CD14-positive monocyte (primary cell): ENCODE results near the gene CSGALNACT2. TPM values are rescaled to one million over a fixed set of nuclear protein-coding genes. Genes with fewer than 3 reads are reported as not detected.

ENCODE experiments used
- DNase-seq, 3 donors: peaks; one replicate each; pipeline ENCODE4 v3.0.0-alpha.2; 2011 to 2022
- H2AFZ ChIP-seq: 2 replicates; pipeline ENCODE4 v1.6.0; 2012; ENCODE audit warnings: mild to moderate bottlenecking, low read depth, low read length, inconsistent platforms; ENCODE audit not compliant: insufficient read depth, poor library complexity, severe bottlenecking
- H3K27ac ChIP-seq, 2 donors: 1 replicate in 1 of 2; 2 replicates in 1 of 2; pipeline ENCODE4 v1.5.1; 2012 to 2013; ENCODE audit warnings: low read length in 2 of 2, control low read depth in 1 of 2, inconsistent platforms in 1 of 2, low read depth in 1 of 2, mild to moderate bottlenecking in 1 of 2
- H3K27me3 ChIP-seq, 2 donors: one replicate each; pipeline versions ENCODE4 v1.6.0 to v1.6.1; 2011 to 2013; ENCODE audit warnings: low read length in 2 of 2; ENCODE audit not compliant: control insufficient read depth in 2 of 2, insufficient read depth in 2 of 2
- H3K36me3 ChIP-seq, 2 donors: replicated peaks in 1 of 2; 1 replicate in 1 of 2; 2 replicates in 1 of 2; pipeline versions ENCODE4 v1.5.1 to v1.6.1; 2012 to 2013; ENCODE audit warnings: low read length in 2 of 2, control low read depth in 1 of 2, inconsistent platforms in 1 of 2, mild to moderate bottlenecking in 1 of 2; ENCODE audit not compliant: insufficient read depth in 2 of 2, control insufficient read depth in 1 of 2
- H3K4me1 ChIP-seq, 2 donors: 1 replicate in 1 of 2; 2 replicates in 1 of 2; pipeline versions ENCODE4 v1.5.1 to v1.6.1; 2012 to 2013; ENCODE audit warnings: low read length in 2 of 2, control low read depth in 1 of 2, inconsistent platforms in 1 of 2, mild to moderate bottlenecking in 1 of 2, moderate library complexity in 1 of 2; ENCODE audit not compliant: insufficient read depth in 2 of 2, control insufficient read depth in 1 of 2
- H3K4me2 ChIP-seq: replicated peaks from 2 replicates; pipeline ENCODE3; 2012; ENCODE audit warnings: low read length, moderate library complexity, mild to moderate bottlenecking; ENCODE audit not compliant: poor library complexity, severe bottlenecking; ENCODE audit errors: extremely low read depth
- H3K4me3 ChIP-seq, 3 experiments: fragments of 200-600 bp in 1 of 3; sonication (generic) in 1 of 3; replicated peaks in 1 of 3; 1 replicate in 2 of 3; 2 replicates in 1 of 3; pipeline ENCODE4 v1.5.1; 2011 to 2013; ENCODE audit warnings: low read length in 3 of 3, mild to moderate bottlenecking in 3 of 3, control low read depth in 2 of 3, low read depth in 2 of 3, inconsistent platforms in 1 of 3, moderate library complexity in 1 of 3
- H3K79me2 ChIP-seq: 2 replicates; pipeline ENCODE4 v1.6.0; 2012; ENCODE audit warnings: mild to moderate bottlenecking, control low read depth, inconsistent platforms, low read length, moderate library complexity; ENCODE audit not compliant: insufficient read depth
- H3K9ac ChIP-seq: 2 replicates; pipeline ENCODE4 v1.6.0; 2017; ENCODE audit warnings: low read length, mild to moderate bottlenecking; ENCODE audit not compliant: insufficient read depth, poor library complexity, severe bottlenecking
- H3K9me3 ChIP-seq, 2 donors: replicated peaks in 1 of 2; 1 replicate in 1 of 2; 2 replicates in 1 of 2; pipeline versions ENCODE4 v1.5.1 to v1.6.1; 2012 to 2013; ENCODE audit warnings: low read length in 2 of 2, control low read depth in 1 of 2; ENCODE audit not compliant: control insufficient read depth in 1 of 2, insufficient read depth in 1 of 2
- H4K20me1 ChIP-seq: 2 replicates; pipeline ENCODE4 v1.6.0; 2012; ENCODE audit warnings: mild to moderate bottlenecking, low read length, control low read depth, moderate library complexity; ENCODE audit not compliant: insufficient read depth
- H3K27ac Mint-ChIP-seq, 7 donors: one replicate each; pipeline ENCODE4 v1.8.0; 2020; ENCODE audit warnings: mild to moderate bottlenecking in 7 of 7, mixed read lengths in 7 of 7, moderate library complexity in 6 of 7, inconsistent platforms in 2 of 7
- H3K27me3 Mint-ChIP-seq, 3 donors: one replicate each; pipeline ENCODE4 v1.8.0; 2021 to 2022; ENCODE audit warnings: low read depth in 3 of 3, mild to moderate bottlenecking in 3 of 3, mixed read lengths in 3 of 3, moderate library complexity in 3 of 3, inconsistent platforms in 1 of 3
- H3K36me3 Mint-ChIP-seq, 2 donors: one replicate each; pipeline ENCODE4 v1.8.0; 2020; ENCODE audit warnings: mixed read lengths in 2 of 2, inconsistent platforms in 1 of 2, mild to moderate bottlenecking in 1 of 2
- H3K4me1 Mint-ChIP-seq: one replicate; pipeline ENCODE4 v1.8.0; 2020; ENCODE audit warnings: mild to moderate bottlenecking, mixed read lengths
- H3K4me3 Mint-ChIP-seq, 2 donors: one replicate each; pipeline ENCODE4 v1.8.0; 2020; ENCODE audit warnings: mild to moderate bottlenecking in 2 of 2, mixed read lengths in 2 of 2, moderate library complexity in 1 of 2
- H3K9me3 Mint-ChIP-seq, 7 donors: one replicate each; pipeline ENCODE4 v1.8.0; 2020 to 2022; ENCODE audit warnings: mixed read lengths in 7 of 7, mild to moderate bottlenecking in 6 of 7, moderate library complexity in 6 of 7, inconsistent platforms in 2 of 7
- WGBS: methylation state at CpG from one replicate; pipeline ENCODE4 v1.1.5; 2013; ENCODE audit warnings: missing lambda C conversion rate; ENCODE audit not compliant: insufficient coverage; 5-methylcytosine and 5-hydroxymethylcytosine counted together
- intact Hi-C, 2 donors: fragments of 100-400 bp; cut with micrococcal nuclease; formaldehyde crosslinking; loops; one replicate each; pipeline versions ENCODE4 v1.15.0 to v1.15.1; 2023
- polyA plus RNA-seq, 3 donors: library from polyadenylated mRNA; depleted of rRNA in 1 of 3; unstranded in 2 of 3; stranded (reverse) in 1 of 3; fragments of 300-500 nt in 2 of 3; fragments of >200 nt in 1 of 3; fragmentation: Illumina TruSeq in 2 of 3; gene quantifications; 1 replicate in 2 of 3; 2 replicates in 1 of 3; pipeline ENCODE4 v1.2.3, GENCODE V29; 2012 to 2021
- TF ChIP-seq, protein P1 (sequence below): fragments of 200-600 bp; IDR thresholded peaks from one replicate; pipeline ENCODE4 v1.8.0; 2022; ENCODE audit warnings: antibody characterized with exemption, mild to moderate bottlenecking

CSGALNACT2 gene
- polyA plus RNA-seq, 3 donors: 43.7 to 80.1 (median 48.2) TPM

DNA sequence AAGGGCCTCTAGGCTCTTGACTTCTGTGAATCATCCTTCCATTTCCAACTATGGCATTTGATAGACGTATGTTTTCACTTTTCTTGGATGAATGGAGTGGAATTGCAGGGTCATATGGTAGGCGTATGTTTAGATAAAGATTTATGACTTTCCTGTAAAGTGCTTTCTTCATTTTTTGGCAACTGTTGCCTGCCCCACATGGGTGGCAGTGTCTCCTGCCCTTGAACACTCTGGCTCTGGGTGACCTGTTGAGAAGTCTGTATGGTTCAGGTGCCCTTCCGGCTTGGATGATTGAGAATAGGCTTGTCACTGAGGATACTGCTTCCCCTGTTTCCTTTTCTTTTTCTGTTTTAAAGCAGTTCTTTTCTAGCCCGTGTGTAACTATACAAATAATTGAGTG is 38.3 kb upstream of the CSGALNACT2 start:
- Mint-ChIP-seq H3K27ac (no peak overlapping the region), H3K4me3 (no peak overlapping the region), H3K9me3 (no peaks in the 10 kb centered on the region), H3K36me3 (peaks cover 3 to 5% of the 10 kb centered on the region in 2 donors), H3K27me3 (peaks cover 25 to 37% (median 30%) of the 10 kb centered on the region in 3 donors), H3K4me1 (peaks cover 3% of the 10 kb centered on the region)
- no peak overlapping the region for H3K27ac ChIP-seq
- TF ChIP-seq, protein P1, sequence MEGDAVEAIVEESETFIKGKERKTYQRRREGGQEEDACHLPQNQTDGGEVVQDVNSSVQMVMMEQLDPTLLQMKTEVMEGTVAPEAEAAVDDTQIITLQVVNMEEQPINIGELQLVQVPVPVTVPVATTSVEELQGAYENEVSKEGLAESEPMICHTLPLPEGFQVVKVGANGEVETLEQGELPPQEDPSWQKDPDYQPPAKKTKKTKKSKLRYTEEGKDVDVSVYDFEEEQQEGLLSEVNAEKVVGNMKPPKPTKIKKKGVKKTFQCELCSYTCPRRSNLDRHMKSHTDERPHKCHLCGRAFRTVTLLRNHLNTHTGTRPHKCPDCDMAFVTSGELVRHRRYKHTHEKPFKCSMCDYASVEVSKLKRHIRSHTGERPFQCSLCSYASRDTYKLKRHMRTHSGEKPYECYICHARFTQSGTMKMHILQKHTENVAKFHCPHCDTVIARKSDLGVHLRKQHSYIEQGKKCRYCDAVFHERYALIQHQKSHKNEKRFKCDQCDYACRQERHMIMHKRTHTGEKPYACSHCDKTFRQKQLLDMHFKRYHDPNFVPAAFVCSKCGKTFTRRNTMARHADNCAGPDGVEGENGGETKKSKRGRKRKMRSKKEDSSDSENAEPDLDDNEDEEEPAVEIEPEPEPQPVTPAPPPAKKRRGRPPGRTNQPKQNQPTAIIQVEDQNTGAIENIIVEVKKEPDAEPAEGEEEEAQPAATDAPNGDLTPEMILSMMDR: no peak
- no peak overlapping the region for H2AFZ ChIP-seq
- H3K36me3 ChIP-seq: no peaks in the 10 kb centered on the region
- H3K4me3 ChIP-seq: no peak overlapping the region
- H4K20me1 ChIP-seq: no peaks in the 10 kb centered on the region
- H3K27me3 ChIP-seq: peaks cover 0 to 19% of the 10 kb centered on the region in 2 donors
- peaks cover 6% of the 10 kb centered on the region in 2 donors for H3K4me1 ChIP-seq
- H3K79me2 ChIP-seq: no peaks in the 10 kb centered on the region
- intact Hi-C loops: no loop called here
- WGBS: 86% methylated on average over 1 of the region's 4 CpGs
- no peaks in the 10 kb centered on the region for H3K9me3 ChIP-seq
- no peak overlapping the region for H3K4me2 ChIP-seq
- no peak for DNase-seq
- no peak overlapping the region for H3K9ac ChIP-seq

DNA sequence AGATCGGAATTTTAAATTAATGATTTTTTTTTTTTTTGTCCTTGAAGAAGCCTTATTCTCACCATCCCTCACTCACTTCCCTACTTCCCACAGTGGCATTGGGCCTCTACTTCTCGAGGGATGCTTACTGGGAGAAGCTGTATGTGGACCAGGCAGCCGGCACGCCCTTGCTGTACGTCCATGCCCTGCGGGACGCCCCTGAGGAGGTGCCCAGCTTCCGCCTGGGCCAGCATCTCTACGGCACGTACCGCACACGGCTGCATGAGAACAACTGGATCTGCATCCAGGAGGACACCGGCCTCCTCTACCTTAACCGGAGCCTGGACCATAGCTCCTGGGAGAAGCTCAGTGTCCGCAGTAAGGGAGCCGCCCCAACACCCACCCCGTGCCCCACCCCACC is 37.9 kb upstream of the CSGALNACT2 start:
- Histone ChIP-seq H3K27me3 (peaks cover 0 to 20% of the 10 kb centered on the region in 2 donors), H3K4me2 (no peak overlapping the region), H3K79me2 (no peaks in the 10 kb centered on the region), H3K36me3 (no peaks in the 10 kb centered on the region), H3K4me1 (peaks cover 10 to 11% of the 10 kb centered on the region in 2 donors), H3K9ac (no peak overlapping the region), H3K27ac (no peak overlapping the region), H4K20me1 (no peaks in the 10 kb centered on the region), H2AFZ (no peak overlapping the region), H3K4me3 (no peak overlapping the region), H3K9me3 (no peaks in the 10 kb centered on the region)
- intact Hi-C loops: no loop called here
- H3K4me3 Mint-ChIP-seq: no peak overlapping the region
- H3K36me3 Mint-ChIP-seq: peaks cover 3 to 5% of the 10 kb centered on the region in 2 donors
- no peaks in the 10 kb centered on the region for H3K9me3 Mint-ChIP-seq
- peaks cover 29 to 39% (median 31%) of the 10 kb centered on the region in 3 donors for H3K27me3 Mint-ChIP-seq
- no peak overlapping the region for H3K27ac Mint-ChIP-seq
- H3K4me1 Mint-ChIP-seq: peaks cover 6% of the 10 kb centered on the region
- TF ChIP-seq, protein P1: no peak
- no peak for DNase-seq
- 97% methylated on average over 13 of the region's 17 CpGs for WGBS
